HEK293 (cell line): ENCODE measurements around the gene GARIN6.

Source experiments
- CTCF ChIA-PET: fragments of 350-600 bp; formaldehyde crosslinking; extraction: SDS; loops from one replicate; lab custom pipeline; 2021; ENCODE audit warnings: antibody characterized with exemption; lab: Yijun Ruan, JAX
- POLR2A ChIA-PET: fragments of 300-600 bp; formaldehyde crosslinking; extraction: SDS; loops from one replicate; lab custom pipeline; 2020; ENCODE audit warnings: antibody characterized with exemption, inconsistent platforms; lab: Yijun Ruan, JAX
- H3K27ac ChIP-seq: fragments of 200-500 bp; sonication (Bioruptor generic); 2 replicates; pipeline ENCODE4 v1.5.1; 2014; ENCODE audit warnings: low read depth, low read length, control low read depth, inconsistent platforms; ENCODE audit errors: extremely low read depth
- H3K36me3 ChIP-seq, 2 experiments: fragments of 200-500 bp in 1 of 2; sonication (Bioruptor generic) in 1 of 2; 1 replicate in 1 of 2; 2 replicates in 1 of 2; pipeline ENCODE4 v1.5.1; 2014 to 2017; ENCODE audit warnings: inconsistent platforms in 2 of 2, low read length in 2 of 2; ENCODE audit not compliant: control insufficient read depth in 2 of 2, insufficient read depth in 1 of 2
- H3K4me1 ChIP-seq: fragments of 200-500 bp; sonication (Bioruptor generic); 2 replicates; pipeline ENCODE4 v1.5.1; 2014; ENCODE audit warnings: mild to moderate bottlenecking, low read length, inconsistent platforms; ENCODE audit not compliant: control insufficient read depth, insufficient read depth
- H3K4me3 ChIP-seq: 2 replicates; pipeline ENCODE4 v1.5.1; 2011; ENCODE audit warnings: low read depth, mild to moderate bottlenecking, control low read depth, low read length, moderate library complexity
- H3K9me3 ChIP-seq: fragments of 200-500 bp; sonication (Bioruptor generic); 2 replicates; pipeline ENCODE4 v1.5.1; 2014; ENCODE audit warnings: low read depth, low read length, inconsistent platforms; ENCODE audit not compliant: control insufficient read depth, insufficient read depth
- KLF17 ChIP-seq: fragments of 450-650 bp; formaldehyde crosslinking; IDR thresholded peaks from 2 replicates; pipeline ENCODE4 v1.5.1; 2016; ENCODE audit warnings: missing biosample characterization, missing genetic modification characterization
- KLF9 ChIP-seq: fragments of 450-650 bp; formaldehyde crosslinking; IDR thresholded peaks from 2 replicates; pipeline ENCODE4 v1.5.1; 2016; ENCODE audit warnings: missing biosample characterization, missing genetic modification characterization, low read depth
- PRDM10 ChIP-seq: fragments of 450-650 bp; formaldehyde crosslinking; IDR thresholded peaks from 2 replicates; pipeline ENCODE4 v1.5.1; 2016; ENCODE audit warnings: missing biosample characterization, missing genetic modification characterization
- SALL2 ChIP-seq: fragments of 450-650 bp; formaldehyde crosslinking; IDR thresholded peaks from 2 replicates; pipeline ENCODE4 v1.5.0; 2017; ENCODE audit warnings: missing biosample characterization, mild to moderate bottlenecking, missing genetic modification characterization, borderline replicate concordance
- YY1 ChIP-seq: fragments of 450-650 bp; formaldehyde crosslinking; IDR thresholded peaks from 2 replicates; pipeline ENCODE4 v1.5.1; 2018; ENCODE audit warnings: missing biosample characterization, missing genetic modification characterization
- ZBTB20 ChIP-seq: fragments of 450-650 bp; formaldehyde crosslinking; IDR thresholded peaks from 2 replicates; pipeline ENCODE4 v1.5.1; 2016; ENCODE audit warnings: missing biosample characterization, missing genetic modification characterization
- ZBTB26 ChIP-seq: fragments of 450-650 bp; formaldehyde crosslinking; optimal IDR thresholded peaks from 2 replicates; pipeline ENCODE3; 2016; ENCODE audit warnings: missing biosample characterization, mild to moderate bottlenecking, missing genetic modification characterization
- ZEB2 ChIP-seq: fragments of 450-650 bp; formaldehyde crosslinking; IDR thresholded peaks from 2 replicates; pipeline ENCODE4 v1.5.1; 2016; ENCODE audit warnings: missing biosample characterization, missing genetic modification characterization
- ZNF121 ChIP-seq: fragments of 450-650 bp; formaldehyde crosslinking; IDR thresholded peaks from 2 replicates; pipeline ENCODE4 v1.5.1; 2016; ENCODE audit warnings: missing biosample characterization, missing genetic modification characterization
- ZNF133 ChIP-seq: fragments of 450-650 bp; formaldehyde crosslinking; IDR thresholded peaks from 2 replicates; pipeline ENCODE4 v1.5.1; 2016; ENCODE audit warnings: missing biosample characterization, missing genetic modification characterization
- ZNF175 ChIP-seq: fragments of 450-650 bp; formaldehyde crosslinking; IDR thresholded peaks from 2 replicates; pipeline ENCODE4 v1.5.1; 2016; ENCODE audit warnings: missing biosample characterization, missing genetic modification characterization
- ZNF223 ChIP-seq: fragments of 450-650 bp; formaldehyde crosslinking; IDR thresholded peaks from 2 replicates; pipeline ENCODE4 v1.5.1; 2016; ENCODE audit warnings: missing biosample characterization, missing genetic modification characterization
- ZNF248 ChIP-seq: fragments of 450-650 bp; formaldehyde crosslinking; IDR thresholded peaks from 2 replicates; pipeline ENCODE4 v1.5.1; 2017; ENCODE audit warnings: missing biosample characterization, missing genetic modification characterization
- ZNF292 ChIP-seq: fragments of 450-650 bp; formaldehyde crosslinking; IDR thresholded peaks from 2 replicates; pipeline ENCODE4 v1.5.1; 2016; ENCODE audit warnings: low read depth, missing biosample characterization, missing genetic modification characterization, borderline replicate concordance
- ZNF416 ChIP-seq: fragments of 450-650 bp; formaldehyde crosslinking; IDR thresholded peaks from 2 replicates; pipeline ENCODE4 v1.5.1; 2016; ENCODE audit warnings: missing biosample characterization, missing genetic modification characterization
- ZNF48 ChIP-seq: fragments of 450-650 bp; formaldehyde crosslinking; IDR thresholded peaks from 2 replicates; pipeline ENCODE4 v1.5.1; 2016; ENCODE audit warnings: missing biosample characterization, missing genetic modification characterization
- ZNF501 ChIP-seq: fragments of 450-650 bp; formaldehyde crosslinking; IDR thresholded peaks from 2 replicates; pipeline ENCODE4 v1.5.1; 2016; ENCODE audit warnings: missing biosample characterization, missing genetic modification characterization
- ZNF544 ChIP-seq: fragments of 450-650 bp; formaldehyde crosslinking; IDR thresholded peaks from 2 replicates; pipeline ENCODE4 v1.5.0; 2017; ENCODE audit warnings: missing biosample characterization, missing genetic modification characterization
- ZNF558 ChIP-seq: fragments of 450-650 bp; formaldehyde crosslinking; IDR thresholded peaks from 2 replicates; pipeline ENCODE4 v1.5.1; 2016; ENCODE audit warnings: missing biosample characterization, missing genetic modification characterization
- ZNF600 ChIP-seq: fragments of 450-650 bp; formaldehyde crosslinking; IDR thresholded peaks from 2 replicates; pipeline ENCODE4 v1.5.1; 2016; ENCODE audit warnings: missing biosample characterization, missing genetic modification characterization
- ZNF610 ChIP-seq: fragments of 450-650 bp; formaldehyde crosslinking; IDR thresholded peaks from 2 replicates; pipeline ENCODE4 v1.5.1; 2016; ENCODE audit warnings: missing biosample characterization, missing genetic modification characterization, borderline replicate concordance
- ZNF624 ChIP-seq: fragments of 450-650 bp; formaldehyde crosslinking; IDR thresholded peaks from 2 replicates; pipeline ENCODE4 v1.5.1; 2017; ENCODE audit warnings: missing biosample characterization, missing genetic modification characterization
- ZNF792 ChIP-seq: fragments of 450-650 bp; formaldehyde crosslinking; IDR thresholded peaks from 2 replicates; pipeline ENCODE4 v1.5.1; 2016; ENCODE audit warnings: missing biosample characterization, missing genetic modification characterization

The GARIN6 gene

GRCh38 chr12:99600388-99600787 is 47.2 kb upstream of the GARIN6 start (continued):
- TF ChIP-seq PRDM10 (tag by site-specific recombination) (no peak), ZNF48 (tag by site-specific recombination) (no peak), ZNF133 (tag by site-specific recombination) (no peak), ZNF292 (tag by site-specific recombination) (no peak), ZNF544 (tag by site-specific recombination) (no peak), ZBTB26 (no peak)

GRCh38 chr12:99609455-99610181 is 37.9 kb upstream of the GARIN6 start:
- Histone ChIP-seq H3K9me3 (no peaks in the 10 kb centered on the region), H3K36me3 (no peaks in the 10 kb centered on the region), H3K4me1 (no peaks in the 10 kb centered on the region), H3K4me3 (no peak overlapping the region), H3K27ac (no peak overlapping the region)
- TF ChIP-seq ZNF624 (no peak), ZNF600 (tag by site-specific recombination) (no peak), SALL2 (tag by site-specific recombination) (no peak), ZNF501 (tag by site-specific recombination) (no peak), KLF17 (tag by site-specific recombination) (no peak), ZEB2 (tag by site-specific recombination) (no peak), ZNF610 (tag by site-specific recombination) (no peak), ZNF558 (no peak), ZNF175 (tag by site-specific recombination) (no peak), ZNF223 (tag by site-specific recombination) (no peak), YY1 (tag by site-specific recombination) (no peak), ZNF416 (tag by site-specific recombination) (no peak), KLF9 (no peak), ZNF248 (tag by site-specific recombination) (no peak), ZNF121 (no peak), ZNF792 (tag by site-specific recombination) (no peak), ZNF133 (tag by site-specific recombination) (no peak), ZBTB20 (no peak)
- ChIA-PET CTCF (interaction anchor here (0.6 kb wide), 1 partner anchor 68 kb away, joined by 3 read pairs; no protein-coding TSS in a partner anchor), POLR2A (no interaction called here)
